ENCODE results near the gene TTYH3. TPM values are rescaled to one million over a fixed set of nuclear protein-coding genes. Genes with fewer than 3 reads are reported as not detected.

Gene TTYH3
- total RNA-seq, 1 donor from 2014 or later = 25.4 TPM

DNA sequence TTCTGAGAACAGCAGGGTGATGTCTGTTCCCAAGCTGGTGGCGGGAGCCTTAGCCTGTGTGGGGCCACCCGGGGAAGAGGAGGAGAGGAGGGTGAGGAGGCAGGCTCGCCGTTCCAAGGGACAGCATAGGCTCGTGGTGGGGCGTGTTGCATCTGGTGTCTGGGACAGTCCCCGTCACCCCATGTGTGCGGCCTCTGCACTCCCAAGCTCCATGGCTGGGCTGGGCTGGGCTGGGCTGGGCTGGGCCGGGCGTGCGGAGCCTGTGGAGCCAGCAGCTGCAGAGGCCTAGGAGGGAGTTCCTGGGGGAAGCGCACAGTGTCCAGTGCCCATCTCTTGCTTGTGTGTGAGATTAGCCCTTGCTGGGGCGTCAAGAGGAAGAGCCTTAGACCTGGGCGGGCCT, 20.9 kb upstream of the TTYH3 start:
- ChIA-PET CTCF (interaction anchor here (0.7 kb wide), 1 partner anchor 64 kb away, joined by 3 read pairs; no protein-coding TSS in a partner anchor), POLR2A (interaction anchor here (0.6 kb wide), 1 partner anchor 214 kb away, joined by 3 read pairs; no protein-coding TSS in a partner anchor)
- DNase-seq = no peak
- TF ChIP-seq CTCF (IDR thresholded peaks at IDR 0.05) = no peak
- Mint-ChIP-seq H3K36me3 (ENCODE audit: low read depth) (no peaks in the 10 kb centered on the region), H3K4me3 (no peak overlapping the region), H3K27ac (no peak overlapping the region), H3K9me3 (no peaks in the 10 kb centered on the region), H3K27me3 (no peaks in the 10 kb centered on the region), H3K4me1 (peaks cover 34% of the 10 kb centered on the region)
- intact Hi-C loops (cut with micrococcal nuclease) = no loop called here
- ATAC-seq (ENCODE audit: low read depth) = no peak

GRCh38 chr7:2611401-2611800, 20.4 kb upstream of the TTYH3 start:
- no peak for TF ChIP-seq CTCF (IDR thresholded peaks at IDR 0.05)
- H3K36me3 Mint-ChIP-seq (ENCODE audit: low read depth) = no peaks in the 10 kb centered on the region
- H3K4me3 Mint-ChIP-seq = no peak overlapping the region
- no peaks in the 10 kb centered on the region for H3K27me3 Mint-ChIP-seq
- H3K9me3 Mint-ChIP-seq = no peaks in the 10 kb centered on the region
- no peak for ATAC-seq (ENCODE audit: low read depth)
- DNase-seq = no peak
- ChIA-PET POLR2A (no interaction called here), CTCF (no interaction called here)
- no peak overlapping the region for H3K27ac Mint-ChIP-seq
- intact Hi-C loops (cut with micrococcal nuclease) = no loop called here
- peaks cover 34% of the 10 kb centered on the region for H3K4me1 Mint-ChIP-seq

DNA sequence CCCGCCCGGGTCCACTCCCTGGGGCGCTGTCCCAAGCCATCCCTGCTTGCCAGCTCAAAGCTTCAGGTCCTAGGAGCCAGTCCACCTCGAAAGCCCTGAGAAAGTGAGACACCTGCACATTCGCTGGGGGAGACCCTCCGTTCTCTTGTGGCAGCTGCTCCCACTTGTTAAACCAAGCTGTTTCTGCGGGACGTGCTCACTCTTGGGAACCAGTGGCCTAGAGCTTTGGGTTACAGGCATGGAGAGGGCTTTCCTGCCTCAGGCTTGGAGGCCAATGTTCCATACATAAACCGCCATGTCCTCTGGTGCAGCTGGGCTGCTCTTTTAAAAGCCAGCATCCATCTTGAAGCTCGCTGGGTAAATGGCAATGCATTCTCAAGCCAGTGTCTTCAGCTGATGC, 19.9 kb upstream of the TTYH3 start:
- POLR2A ChIA-PET = interaction anchor here (1.5 kb wide), 1 partner anchor 98 kb away, joined by 4 read pairs; no protein-coding TSS in a partner anchor
- Mint-ChIP-seq H3K27ac (no peak overlapping the region), H3K4me3 (no peak overlapping the region), H3K27me3 (no peaks in the 10 kb centered on the region), H3K9me3 (no peaks in the 10 kb centered on the region), H3K36me3 (ENCODE audit: low read depth) (no peaks in the 10 kb centered on the region), H3K4me1 (peaks cover 34% of the 10 kb centered on the region)
- intact Hi-C loops (cut with micrococcal nuclease) = no loop called here
- ATAC-seq (ENCODE audit: low read depth) = no peak
- CTCF ChIA-PET = no interaction called here
- no peak for TF ChIP-seq CTCF (IDR thresholded peaks at IDR 0.05)
- DNase-seq = no peak

- ATAC-seq (ENCODE audit: low read depth) = no peak
- intact Hi-C loops (cut with micrococcal nuclease) = no loop called here
- CTCF ChIA-PET = interaction anchor here (0.7 kb wide), 1 partner anchor 57 kb away, joined by 3 read pairs; no protein-coding TSS in a partner anchor
These were observed 19.2 kb upstream of the TTYH3 start for GRCh38 chr7:2612445-2613097.

More at GRCh38 chr7:2612445-2613097, 19.2 kb upstream of the TTYH3 start:
- POLR2A ChIA-PET = interaction anchor here (0.5 to 1.5 kb wide), 3 partner anchors 20 to 97 kb away, joined by 3 to 4 read pairs (median 4); no protein-coding TSS in a partner anchor
- TF ChIP-seq CTCF (IDR thresholded peaks at IDR 0.05) = no peak
- Mint-ChIP-seq H3K4me3 (no peak overlapping the region), H3K27me3 (no peaks in the 10 kb centered on the region), H3K36me3 (ENCODE audit: low read depth) (no peaks in the 10 kb centered on the region), H3K9me3 (no peaks in the 10 kb centered on the region), H3K4me1 (peaks cover 34% of the 10 kb centered on the region), H3K27ac (no peak overlapping the region)
- no peak for DNase-seq

Data from activated B cell treated with CpG ODN at 0.5 μM for 24 hours (primary cell).